ENCODE results near the gene ENPP1.

DNA sequence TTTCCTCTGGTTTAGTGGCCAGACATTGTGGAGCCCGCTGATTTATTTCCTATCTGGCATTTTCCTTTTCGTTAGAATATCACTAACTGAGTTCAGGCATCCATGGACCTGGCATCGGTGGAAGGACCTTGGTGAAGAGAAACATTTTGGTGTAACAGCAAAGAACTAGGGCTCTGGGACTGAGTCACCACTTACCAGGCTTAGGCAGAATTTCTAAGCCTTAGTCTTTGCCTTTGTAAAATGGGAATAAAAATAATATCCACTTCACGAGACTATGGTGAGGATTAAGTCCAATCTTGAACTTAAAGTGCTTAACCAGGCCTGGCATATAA, 42.0 kb upstream of the ENPP1 start:
- TF ChIP-seq POLR2AphosphoS5 (IDR thresholded peaks at IDR 0.05) (no peak), POLR2A (IDR thresholded peaks at IDR 0.05) (no peak)

Measured in gastroesophageal sphincter (tissue), 2 donors.